ENCODE measurements around the gene DTX3L. TPM values are rescaled to one million over a fixed set of nuclear protein-coding genes. Genes with fewer than 3 reads are reported as not detected.

DTX3L gene
- total RNA-seq, 1 experiment from 2014 or later = 18.9 TPM

DNA sequence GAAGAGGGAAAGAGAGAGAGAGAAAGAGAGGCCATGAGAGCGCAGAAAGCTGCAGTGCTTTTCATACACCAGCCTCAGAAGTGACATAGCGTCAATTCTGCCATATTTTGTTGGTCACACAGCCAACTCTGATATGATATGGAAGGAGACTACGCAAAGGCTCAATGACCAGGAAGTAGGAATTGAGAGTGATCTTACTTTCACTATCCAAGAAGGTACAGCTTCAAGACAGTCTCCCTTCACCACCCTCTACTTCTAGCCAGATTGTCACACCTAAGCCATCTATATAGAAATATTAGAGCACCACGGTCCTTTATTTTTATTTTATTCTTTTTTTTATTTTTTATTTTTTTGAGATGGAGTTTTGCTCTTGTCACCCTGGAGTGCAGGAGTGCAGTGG is 34.4 kb downstream of the DTX3L start:
- BruUV-seq (replicated peaks) = no TSS peak

DNA sequence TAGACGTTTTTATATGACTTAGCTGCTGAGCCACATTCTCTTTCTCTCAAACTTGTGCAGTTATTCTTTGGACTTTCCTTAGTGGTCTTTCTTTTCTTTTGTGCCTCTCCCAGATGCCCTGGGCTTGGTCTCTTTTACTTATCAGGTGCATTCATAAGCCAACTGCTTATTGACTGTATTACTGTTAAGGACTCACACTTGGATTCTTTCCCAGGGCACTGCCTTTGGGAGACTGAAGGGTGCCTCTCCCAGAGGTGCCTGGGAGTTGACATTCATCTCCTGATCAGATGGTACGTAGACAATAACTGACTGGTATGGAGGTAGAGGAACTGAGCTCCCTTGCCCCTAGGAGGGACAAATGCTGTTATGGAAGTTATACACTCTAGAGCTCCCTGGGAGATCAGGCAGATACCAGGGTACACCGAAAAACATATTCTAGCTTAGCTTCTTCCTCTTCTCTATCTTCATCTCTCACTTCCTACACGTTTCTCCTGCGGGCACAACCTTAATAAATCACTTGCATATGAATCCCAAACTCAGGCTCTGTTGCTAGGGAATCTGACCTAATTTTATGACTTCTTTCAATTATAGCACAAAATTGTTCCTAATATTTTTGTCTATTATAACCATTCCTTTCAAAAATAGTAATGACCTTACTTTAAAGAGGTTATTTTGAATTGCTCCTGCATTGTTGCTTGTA is 38.0 kb downstream of the DTX3L start:
- Histone ChIP-seq H3K27me3 (replicated peaks; ENCODE audit: insufficient read depth, low read depth, low read length, poor library complexity) (peaks cover 3% of the 10 kb centered on the region), H3K4me1 (ENCODE audit: insufficient read depth, low read length, poor library complexity, severe bottlenecking) (no peaks in the 10 kb centered on the region), H3K27ac (ENCODE audit: low read depth, low read length, poor library complexity, severe bottlenecking) (no peak overlapping the region), H3K4me3 (ENCODE audit: low read depth, low read length, poor library complexity, severe bottlenecking) (no peak overlapping the region), H3K9me3 (ENCODE audit: low read depth, low read length, poor library complexity, severe bottlenecking) (no peaks in the 10 kb centered on the region), H3K36me3 (ENCODE audit: insufficient read depth, low read length, poor library complexity, severe bottlenecking) (no peaks in the 10 kb centered on the region)
- POLR2A ChIA-PET (ENCODE audit: low non-redundant PET) = no interaction called here
- intact Hi-C loops (cut with micrococcal nuclease; ENCODE audit: unreplicated experiment) = no loop called here
- no peak for DNase-seq (ENCODE audit: low spot score)
- TF ChIP-seq, protein P1, sequence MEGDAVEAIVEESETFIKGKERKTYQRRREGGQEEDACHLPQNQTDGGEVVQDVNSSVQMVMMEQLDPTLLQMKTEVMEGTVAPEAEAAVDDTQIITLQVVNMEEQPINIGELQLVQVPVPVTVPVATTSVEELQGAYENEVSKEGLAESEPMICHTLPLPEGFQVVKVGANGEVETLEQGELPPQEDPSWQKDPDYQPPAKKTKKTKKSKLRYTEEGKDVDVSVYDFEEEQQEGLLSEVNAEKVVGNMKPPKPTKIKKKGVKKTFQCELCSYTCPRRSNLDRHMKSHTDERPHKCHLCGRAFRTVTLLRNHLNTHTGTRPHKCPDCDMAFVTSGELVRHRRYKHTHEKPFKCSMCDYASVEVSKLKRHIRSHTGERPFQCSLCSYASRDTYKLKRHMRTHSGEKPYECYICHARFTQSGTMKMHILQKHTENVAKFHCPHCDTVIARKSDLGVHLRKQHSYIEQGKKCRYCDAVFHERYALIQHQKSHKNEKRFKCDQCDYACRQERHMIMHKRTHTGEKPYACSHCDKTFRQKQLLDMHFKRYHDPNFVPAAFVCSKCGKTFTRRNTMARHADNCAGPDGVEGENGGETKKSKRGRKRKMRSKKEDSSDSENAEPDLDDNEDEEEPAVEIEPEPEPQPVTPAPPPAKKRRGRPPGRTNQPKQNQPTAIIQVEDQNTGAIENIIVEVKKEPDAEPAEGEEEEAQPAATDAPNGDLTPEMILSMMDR (conservative IDR thresholded peaks at IDR 0.05; ENCODE audit: low read depth, low read length) = no peak
- TF ChIP-seq EZH2 (IDR thresholded peaks at IDR 0.05; ENCODE audit: borderline replicate concordance, low read depth, low read length, poor library complexity, severe bottlenecking) = no peak
- BruUV-seq (replicated peaks) = no TSS peak
- CTCF ChIA-PET = no interaction called here

More for the DNA sequence above, 34.4 kb downstream of the DTX3L start:
- Histone ChIP-seq H3K9me3 (ENCODE audit: low read depth, low read length, poor library complexity, severe bottlenecking) (no peaks in the 10 kb centered on the region), H3K36me3 (ENCODE audit: insufficient read depth, low read length, poor library complexity, severe bottlenecking) (no peaks in the 10 kb centered on the region), H3K4me1 (ENCODE audit: insufficient read depth, low read length, poor library complexity, severe bottlenecking) (no peaks in the 10 kb centered on the region), H3K27me3 (replicated peaks; ENCODE audit: insufficient read depth, low read depth, low read length, poor library complexity) (peaks cover 6% of the 10 kb centered on the region), H3K27ac (ENCODE audit: low read depth, low read length, poor library complexity, severe bottlenecking) (no peak overlapping the region), H3K4me3 (ENCODE audit: low read depth, low read length, poor library complexity, severe bottlenecking) (no peak overlapping the region)
- TF ChIP-seq EZH2 (IDR thresholded peaks at IDR 0.05; ENCODE audit: borderline replicate concordance, low read depth, low read length, poor library complexity, severe bottlenecking) = no peak
- TF ChIP-seq, protein P1 (conservative IDR thresholded peaks at IDR 0.05; ENCODE audit: low read depth, low read length) = no peak
- DNase-seq (ENCODE audit: low spot score) = no peak
- ChIA-PET CTCF (no interaction called here), POLR2A (ENCODE audit: low non-redundant PET) (no interaction called here)
- intact Hi-C loops (cut with micrococcal nuclease; ENCODE audit: unreplicated experiment) = no loop called here

DNA sequence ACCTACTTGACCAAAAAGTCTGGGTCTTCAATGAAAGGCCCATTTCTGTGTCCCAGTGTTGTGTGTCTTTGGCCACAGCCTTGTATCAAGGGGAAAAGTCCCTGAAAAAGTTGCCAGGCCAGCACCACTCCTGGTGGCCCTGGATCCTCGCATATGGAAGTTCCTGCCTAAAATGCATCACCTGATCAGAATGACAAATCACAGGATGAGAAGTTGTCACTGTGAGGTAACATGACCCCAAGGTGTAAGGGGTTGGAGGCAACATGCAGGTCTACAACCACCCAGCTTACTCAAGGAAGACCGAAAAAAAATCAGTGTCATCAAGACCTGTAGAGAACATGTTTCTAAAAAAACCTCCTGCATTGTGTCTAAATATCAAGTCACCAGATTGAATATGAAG is 38.9 kb downstream of the DTX3L start:
- Histone ChIP-seq H3K4me3 (ENCODE audit: low read depth, low read length, poor library complexity, severe bottlenecking) (no peak overlapping the region), H3K27ac (ENCODE audit: low read depth, low read length, poor library complexity, severe bottlenecking) (no peak overlapping the region), H3K27me3 (replicated peaks; ENCODE audit: insufficient read depth, low read depth, low read length, poor library complexity) (peaks cover 3% of the 10 kb centered on the region), H3K36me3 (ENCODE audit: insufficient read depth, low read length, poor library complexity, severe bottlenecking) (no peaks in the 10 kb centered on the region), H3K9me3 (ENCODE audit: low read depth, low read length, poor library complexity, severe bottlenecking) (no peaks in the 10 kb centered on the region), H3K4me1 (ENCODE audit: insufficient read depth, low read length, poor library complexity, severe bottlenecking) (no peaks in the 10 kb centered on the region)
- intact Hi-C loops (cut with micrococcal nuclease; ENCODE audit: unreplicated experiment) = no loop called here
- BruUV-seq (replicated peaks) = no TSS peak
- no peak for DNase-seq (ENCODE audit: low spot score)
- ChIA-PET POLR2A (ENCODE audit: low non-redundant PET) (no interaction called here), CTCF (no interaction called here)
- TF ChIP-seq, protein P1 (conservative IDR thresholded peaks at IDR 0.05; ENCODE audit: low read depth, low read length) = no peak
- TF ChIP-seq EZH2 (IDR thresholded peaks at IDR 0.05; ENCODE audit: borderline replicate concordance, low read depth, low read length, poor library complexity, severe bottlenecking) = no peak

All from A673 (cell line).